H54 (cell line): ENCODE data around the gene ZSCAN10.

ENCODE experiments used
- DNase-seq: peaks from one replicate; pipeline ENCODE4 v3.0.0; 2011; ENCODE audit warnings: low spot score, mixed read lengths; ENCODE audit not compliant: insufficient read length
- FAIRE-seq: peaks from 3 replicates; lab custom pipeline; 2011; peaks lifted over from hg19 to GRCh38; lab: Jason Lieb, UNC
- POLR2A ChIP-seq: IDR thresholded peaks from 2 replicates; pipeline ENCODE4 v1.6.1; 2011; ENCODE audit warnings: low read depth, mild to moderate bottlenecking, low read length

The ZSCAN10 gene

GRCh38 chr16:3098459-3099394 is at the start of gene ZSCAN10:
TSS of gene ZSCAN10 (minus strand) at chr16:3099294. CDS start at chr16:3092937, 6,357 bp downstream.
- TF ChIP-seq POLR2A, result no peak
- DNase-seq (no peak), FAIRE-seq (no peak)

- no peak for TF ChIP-seq POLR2A
- FAIRE-seq (no peak), DNase-seq (no peak)
Observed at GRCh38 chr16:3148256-3149192, 49.4 kb upstream of the ZSCAN10 start.

GRCh38 chr16:3147757-3148104 is 48.6 kb upstream of the ZSCAN10 start:
- no peak for TF ChIP-seq POLR2A
- no peak for DNase-seq
- no peak for FAIRE-seq

GRCh38 chr16:3147046-3147756 is 48.1 kb upstream of the ZSCAN10 start:
- FAIRE-seq, result no peak
- TF ChIP-seq POLR2A, result no peak
- no peak for DNase-seq

- FAIRE-seq (no peak), DNase-seq (no peak)
- no peak for TF ChIP-seq POLR2A
Observed at GRCh38 chr16:3145660-3146059, 46.6 kb upstream of the ZSCAN10 start.

- FAIRE-seq, result no peak
- no peak for TF ChIP-seq POLR2A
Observed at GRCh38 chr16:3145151-3145550, 46.1 kb upstream of the ZSCAN10 start.

GRCh38 chr16:3144321-3144983 is 45.4 kb upstream of the ZSCAN10 start:
- no peak for TF ChIP-seq POLR2A
- DNase-seq, result no peak
- no peak for FAIRE-seq

More at GRCh38 chr16:3145151-3145550, 46.1 kb upstream of the ZSCAN10 start:
- DNase-seq, result no peak

- TF ChIP-seq POLR2A, result no peak
- FAIRE-seq, result no peak
- DNase-seq, result no peak
Observed at GRCh38 chr16:3143598-3144320, 44.7 kb upstream of the ZSCAN10 start.

- FAIRE-seq (no peak), DNase-seq (no peak)
- TF ChIP-seq POLR2A, result no peak
Observed at GRCh38 chr16:3143189-3143588, 44.1 kb upstream of the ZSCAN10 start.

GRCh38 chr16:3142770-3143169 is 43.7 kb upstream of the ZSCAN10 start:
- DNase-seq, result no peak
- no peak for FAIRE-seq
- TF ChIP-seq POLR2A, result no peak

- no peak for TF ChIP-seq POLR2A
- FAIRE-seq (no peak), DNase-seq (no peak)
Observed at GRCh38 chr16:3142327-3142726, 43.2 kb upstream of the ZSCAN10 start.

- FAIRE-seq (no peak), DNase-seq (no peak)
Observed at GRCh38 chr16:3141781-3142311, 42.8 kb upstream of the ZSCAN10 start.

More at GRCh38 chr16:3141781-3142311, 42.8 kb upstream of the ZSCAN10 start:
- no peak for TF ChIP-seq POLR2A
